Measurements from ENCODE around the gene MICU1. TPM values are rescaled to one million over a fixed set of nuclear protein-coding genes. Genes with fewer than 3 reads are reported as not detected.

MICU1 gene
- total RNA-seq, 1 experiment from 2014 or later: 36.0 TPM

GRCh38 chr10:72654720-72655119 lies 28.8 kb upstream of the MICU1 start:
- DNase-seq (ENCODE audit: low spot score): no peak
- H3K4me1 Mint-ChIP-seq: peaks cover 5% of the 10 kb centered on the region
- POLR2A ChIA-PET: no interaction called here
- H3K27me3 Mint-ChIP-seq (ENCODE audit: low read depth): no peaks in the 10 kb centered on the region; the same call in 1 of the 2 replicates
- H3K36me3 Mint-ChIP-seq: no peaks in the 10 kb centered on the region
- TF ChIP-seq ZNF138 (CRISPR knock-in tag; conservative IDR thresholded peaks at IDR 0.05) (no peak), ETV6 (CRISPR knock-in tag; IDR thresholded peaks at IDR 0.05) (no peak), KAT7 (CRISPR knock-in tag; IDR thresholded peaks at IDR 0.05; ENCODE audit: borderline replicate concordance) (no peak), ZNF396 (CRISPR knock-in tag; IDR thresholded peaks at IDR 0.05; ENCODE audit: borderline replicate concordance) (no peak), SMAD4 (CRISPR knock-in tag; IDR thresholded peaks at IDR 0.05) (no peak)
- H3K27ac Mint-ChIP-seq: no peak overlapping the region
- no peak overlapping the region for H3K4me3 Mint-ChIP-seq
- no peak for ATAC-seq
- CTCF ChIA-PET: no interaction called here
- no peaks in the 10 kb centered on the region for H3K9me3 Mint-ChIP-seq

GRCh38 chr10:72653383-72654096 lies 27.7 kb upstream of the MICU1 start:
- TF ChIP-seq HMGA2 (CRISPR knock-in tag; IDR thresholded peaks at IDR 0.05) (no peak), ZNF219 (CRISPR knock-in tag; IDR thresholded peaks at IDR 0.05; ENCODE audit: borderline replicate concordance) (no peak), GABPB1 (CRISPR knock-in tag; IDR thresholded peaks at IDR 0.05) (no peak), ZBTB21 (CRISPR knock-in tag; IDR thresholded peaks at IDR 0.05; ENCODE audit: borderline replicate concordance) (no peak)
- DNase-seq (ENCODE audit: low spot score): no peak
- ATAC-seq: no peak
- no peaks in the 10 kb centered on the region for H3K36me3 Mint-ChIP-seq
- H3K27me3 Mint-ChIP-seq (ENCODE audit: low read depth): no peaks in the 10 kb centered on the region; the same call in 1 of the 2 replicates
- no peaks in the 10 kb centered on the region for H3K4me1 Mint-ChIP-seq
- CTCF ChIA-PET: no interaction called here
- no peak overlapping the region for H3K27ac Mint-ChIP-seq
- no peaks in the 10 kb centered on the region for H3K9me3 Mint-ChIP-seq
- H3K4me3 Mint-ChIP-seq: no peak overlapping the region
- POLR2A ChIA-PET: no interaction called here

- no peak for ATAC-seq
These were observed 23.4 kb upstream of the MICU1 start for GRCh38 chr10:72649291-72649690.

GRCh38 chr10:72648301-72648700 lies 22.4 kb upstream of the MICU1 start:
- ATAC-seq (no peak), DNase-seq (ENCODE audit: low spot score) (no peak)
- no peaks in the 10 kb centered on the region for H3K36me3 Mint-ChIP-seq
- H3K9me3 Mint-ChIP-seq: no peaks in the 10 kb centered on the region
- no peak overlapping the region for H3K4me3 Mint-ChIP-seq
- H3K27me3 Mint-ChIP-seq (ENCODE audit: low read depth): no peaks in the 10 kb centered on the region
- POLR2A ChIA-PET: no interaction called here
- CTCF ChIA-PET: no interaction called here
- no peak overlapping the region for H3K27ac Mint-ChIP-seq
- no peak for TF ChIP-seq USF2 (CRISPR knock-in tag; IDR thresholded peaks at IDR 0.05)
- TF ChIP-seq ERG (CRISPR knock-in tag; IDR thresholded peaks at IDR 0.05): no peak
- TF ChIP-seq ZNF425 (CRISPR knock-in tag; conservative IDR thresholded peaks at IDR 0.05): no peak
- no peak for TF ChIP-seq NR2C2 (CRISPR knock-in tag; IDR thresholded peaks at IDR 0.05)
- no peaks in the 10 kb centered on the region for H3K4me1 Mint-ChIP-seq

More at GRCh38 chr10:72649291-72649690, 23.4 kb upstream of the MICU1 start:
- POLR2A ChIA-PET: no interaction called here
- DNase-seq (ENCODE audit: low spot score): no peak
- Mint-ChIP-seq H3K27ac (no peak overlapping the region), H3K4me3 (no peak overlapping the region), H3K36me3 (no peaks in the 10 kb centered on the region), H3K4me1 (no peaks in the 10 kb centered on the region), H3K9me3 (no peaks in the 10 kb centered on the region), H3K27me3 (ENCODE audit: low read depth) (no peaks in the 10 kb centered on the region)
- no peak for TF ChIP-seq ZNF317 (CRISPR knock-in tag; IDR thresholded peaks at IDR 0.05; ENCODE audit: borderline replicate concordance, low read depth)
- TF ChIP-seq ELF4 (CRISPR knock-in tag; IDR thresholded peaks at IDR 0.05; ENCODE audit: low read depth): no peak
- TF ChIP-seq ZNF138 (CRISPR knock-in tag; conservative IDR thresholded peaks at IDR 0.05): no peak
- no peak for TF ChIP-seq NFATC4 (CRISPR knock-in tag; IDR thresholded peaks at IDR 0.05)
- no peak for TF ChIP-seq GTF2I (CRISPR knock-in tag; conservative IDR thresholded peaks at IDR 0.05)
- no peak for TF ChIP-seq ESRRA (CRISPR knock-in tag; IDR thresholded peaks at IDR 0.05; ENCODE audit: borderline replicate concordance)
- TF ChIP-seq ATF1 (CRISPR knock-in tag; IDR thresholded peaks at IDR 0.05): no peak
- TF ChIP-seq OVOL2 (CRISPR knock-in tag; IDR thresholded peaks at IDR 0.05; ENCODE audit: borderline replicate concordance): no peak
- no peak for TF ChIP-seq ZNF416 (CRISPR knock-in tag; IDR thresholded peaks at IDR 0.05)
- TF ChIP-seq IRF1 (CRISPR knock-in tag; IDR thresholded peaks at IDR 0.05): no peak
- no peak for TF ChIP-seq HMGXB4 (CRISPR knock-in tag; IDR thresholded peaks at IDR 0.05)
- no peak for TF ChIP-seq MYBL2 (CRISPR knock-in tag; IDR thresholded peaks at IDR 0.05)
- no peak for TF ChIP-seq NR3C1 (CRISPR knock-in tag; conservative IDR thresholded peaks at IDR 0.05; ENCODE audit: low read depth)
- TF ChIP-seq FOXP1 (CRISPR knock-in tag; IDR thresholded peaks at IDR 0.05; ENCODE audit: borderline replicate concordance): no peak
- CTCF ChIA-PET: no interaction called here
